ENCODE results near the gene LAMC1. TPM values are rescaled to one million over a fixed set of nuclear protein-coding genes. Genes with fewer than 3 reads are reported as not detected.

LAMC1 gene
- polyA plus RNA-seq, 3 donors: 286 to 314 (median 310) TPM

DNA sequence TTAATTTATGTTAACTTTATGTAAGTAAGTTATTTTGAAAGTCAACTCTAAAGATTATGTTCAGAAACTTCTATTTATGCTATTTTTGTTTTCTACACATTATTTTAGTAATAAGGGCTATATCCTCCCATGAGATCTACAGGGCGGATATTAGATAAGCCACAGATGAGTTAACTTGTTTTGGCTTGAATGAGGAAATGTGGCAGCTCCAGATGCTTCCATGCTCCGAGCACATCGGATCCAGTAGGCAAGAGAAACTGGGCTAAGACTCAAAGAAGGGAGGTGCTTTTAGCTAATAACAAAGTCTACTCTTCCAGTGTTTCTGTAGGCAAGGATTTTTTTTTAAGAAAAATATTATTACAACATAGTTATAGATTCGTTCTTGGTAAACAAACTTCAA, 20.0 kb upstream of the LAMC1 start:
- DNase-seq (ENCODE audit: extremely low read depth in 1 of 11, low read depth in 9 of 11, low spot score in 4 of 11): no peak

DNA sequence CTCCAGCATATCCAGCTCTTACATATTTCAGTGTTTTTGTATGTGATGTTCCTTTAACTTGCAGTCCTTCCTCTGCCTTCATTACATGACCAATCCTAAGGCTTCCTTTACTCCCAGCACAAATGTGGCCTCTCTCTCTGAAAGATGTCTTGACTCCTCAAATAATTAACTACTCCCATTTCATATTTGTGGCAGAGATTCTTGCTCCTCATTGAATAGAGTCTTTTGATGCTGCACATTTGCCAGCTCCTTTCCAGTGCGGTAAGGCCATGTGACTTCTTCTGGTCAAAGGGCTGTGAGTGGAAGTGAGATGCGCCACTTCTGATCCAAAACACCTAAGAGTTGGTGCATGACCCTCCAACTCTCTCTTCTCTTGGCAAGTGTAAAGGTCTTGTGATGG, 19.1 kb upstream of the LAMC1 start:
- DNase-seq (ENCODE audit: extremely low read depth in 1 of 11, low read depth in 9 of 11, low spot score in 4 of 11): no peak

DNA sequence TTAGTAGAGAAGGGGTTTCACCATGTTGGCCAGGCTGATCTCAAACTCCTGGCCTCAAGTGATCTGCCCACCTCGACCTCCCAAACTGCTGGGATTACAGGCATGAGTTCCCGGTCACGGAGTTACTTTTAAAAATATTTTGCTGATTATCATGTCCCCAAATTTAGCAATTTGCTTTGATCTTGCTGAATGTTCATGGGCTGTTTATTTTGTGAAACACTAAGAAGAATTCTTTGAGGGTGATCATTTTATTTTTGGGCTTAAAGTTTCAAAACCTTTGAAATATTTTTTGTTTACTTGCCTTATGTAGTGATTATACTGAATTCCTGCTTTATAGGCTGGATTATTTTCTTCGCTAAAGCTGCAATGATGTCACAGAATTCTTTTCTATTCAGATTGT, 11.4 kb upstream of the LAMC1 start:
- no peak for DNase-seq (ENCODE audit: extremely low read depth in 1 of 11, low read depth in 9 of 11, low spot score in 4 of 11)

DNA sequence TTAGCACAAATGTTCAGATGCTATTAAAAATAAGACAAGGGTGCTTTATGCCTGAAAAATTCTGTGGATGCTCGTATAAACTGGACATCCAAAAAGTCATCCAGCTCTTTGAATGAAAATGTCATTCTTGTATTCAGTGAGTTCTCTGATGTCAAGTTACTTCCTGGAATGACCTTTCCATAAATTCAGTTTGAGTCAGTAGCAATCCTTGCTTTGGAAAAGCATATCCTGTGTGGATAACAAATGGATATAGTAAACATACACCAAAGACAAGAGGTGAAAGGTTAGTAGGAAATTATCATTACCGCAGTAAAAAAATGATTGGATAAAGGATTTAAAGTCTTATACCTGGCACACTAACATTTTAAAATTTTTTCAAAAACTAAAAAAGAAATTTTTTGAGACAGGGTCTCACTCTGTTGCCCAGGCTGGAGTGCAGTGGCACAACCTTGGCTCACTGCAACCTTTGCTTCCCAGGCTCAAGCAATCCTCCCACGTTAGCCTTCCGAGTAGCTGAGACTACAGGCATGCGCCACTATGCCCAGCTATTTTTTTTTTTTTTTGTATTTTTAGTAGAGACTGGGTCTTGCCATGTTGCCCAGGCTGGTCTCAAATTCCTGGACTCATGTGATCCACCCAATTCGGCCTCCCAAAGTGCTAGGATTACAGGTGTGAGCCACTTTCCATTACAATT, 10.8 kb upstream of the LAMC1 start:
- no peak for DNase-seq (ENCODE audit: extremely low read depth in 1 of 11, low read depth in 9 of 11, low spot score in 4 of 11)

DNA sequence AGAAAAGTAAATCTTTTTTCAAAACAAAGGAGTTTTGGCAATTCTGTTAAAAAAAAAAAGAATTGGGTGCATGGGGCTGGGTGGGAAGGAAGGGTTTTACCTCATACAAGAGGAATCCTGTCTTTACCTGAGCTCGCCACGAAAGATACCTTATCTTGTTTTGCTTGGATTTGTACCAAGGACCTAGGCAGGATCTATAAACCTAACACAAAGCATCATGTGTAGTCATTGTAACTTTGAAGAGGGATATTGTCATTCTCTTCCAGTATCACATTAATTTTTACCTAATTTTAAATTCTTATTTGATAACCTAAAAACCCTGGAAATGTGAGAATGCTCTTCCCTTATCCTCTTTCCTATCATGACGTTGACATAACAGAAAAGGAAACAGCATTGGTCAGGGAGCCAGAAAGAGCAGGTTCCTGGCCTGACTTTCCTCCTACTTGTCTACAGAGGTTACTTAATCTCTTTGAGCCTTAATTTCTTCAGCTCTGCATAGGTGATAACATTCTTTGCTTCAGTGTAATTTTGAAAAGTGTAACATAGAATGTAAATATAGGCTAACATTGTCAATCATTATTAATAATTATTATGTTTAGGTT, 4.0 kb upstream of the LAMC1 start:
- no peak for DNase-seq (ENCODE audit: extremely low read depth in 1 of 11, low read depth in 9 of 11, low spot score in 4 of 11)

DNA sequence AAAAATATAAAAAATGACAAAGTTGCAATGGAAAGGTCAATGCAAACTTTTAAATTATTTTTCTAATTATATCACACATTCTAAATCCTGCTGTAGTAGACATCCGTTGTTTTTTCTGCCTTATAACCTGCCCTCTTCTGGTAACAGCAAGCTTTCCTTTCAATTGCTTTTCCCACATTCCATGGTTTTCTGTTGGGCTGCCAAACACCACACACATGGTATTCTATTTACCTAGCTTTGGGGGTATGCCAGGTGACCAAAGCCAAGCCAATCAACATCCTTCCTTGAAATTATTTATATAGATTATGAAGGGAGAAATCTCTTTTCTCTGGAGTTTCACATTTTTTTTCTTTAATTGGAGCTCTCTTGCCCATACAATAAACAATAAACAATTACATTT, 3.4 kb upstream of the LAMC1 start:
- DNase-seq (ENCODE audit: extremely low read depth in 1 of 11, low read depth in 9 of 11, low spot score in 4 of 11): no peak

DNA sequence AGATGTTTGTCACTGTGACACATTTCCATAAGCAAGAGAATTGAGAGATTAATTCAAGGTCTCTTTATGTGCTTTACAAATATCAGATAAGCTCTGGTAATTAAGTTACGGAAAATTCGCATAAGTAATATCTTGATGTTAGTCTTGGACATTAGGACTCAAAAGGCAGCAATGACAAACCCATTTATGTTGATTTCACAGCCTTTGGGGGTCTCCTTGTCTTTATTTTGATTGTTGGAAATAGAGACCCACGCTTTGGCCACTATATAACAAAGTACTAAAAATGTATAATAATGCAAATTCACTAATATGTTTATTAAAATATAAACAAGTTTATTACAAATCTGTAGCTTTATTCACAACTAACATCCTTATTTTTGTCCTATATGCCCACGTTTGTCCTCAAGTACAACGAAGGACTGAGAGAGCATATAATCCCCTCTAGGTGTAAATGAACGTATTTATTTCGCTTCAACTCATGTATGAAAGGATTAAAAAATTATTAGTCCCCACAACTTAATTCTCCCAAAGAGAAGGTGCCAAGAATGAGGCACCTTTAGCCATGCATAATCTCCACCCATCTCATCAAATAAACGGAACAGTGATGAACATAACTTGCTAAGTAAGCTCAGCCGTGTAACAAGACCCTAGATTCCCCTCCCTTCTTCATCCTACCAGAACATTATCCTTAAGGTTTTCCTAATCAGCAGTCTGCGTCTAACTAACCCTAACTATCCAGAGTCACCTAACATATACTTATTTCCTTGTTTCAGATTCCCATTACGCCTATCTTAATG, 1.6 kb upstream of the LAMC1 start:
- DNase-seq (ENCODE audit: extremely low read depth in 1 of 11, low read depth in 9 of 11, low spot score in 4 of 11): no peak

DNA sequence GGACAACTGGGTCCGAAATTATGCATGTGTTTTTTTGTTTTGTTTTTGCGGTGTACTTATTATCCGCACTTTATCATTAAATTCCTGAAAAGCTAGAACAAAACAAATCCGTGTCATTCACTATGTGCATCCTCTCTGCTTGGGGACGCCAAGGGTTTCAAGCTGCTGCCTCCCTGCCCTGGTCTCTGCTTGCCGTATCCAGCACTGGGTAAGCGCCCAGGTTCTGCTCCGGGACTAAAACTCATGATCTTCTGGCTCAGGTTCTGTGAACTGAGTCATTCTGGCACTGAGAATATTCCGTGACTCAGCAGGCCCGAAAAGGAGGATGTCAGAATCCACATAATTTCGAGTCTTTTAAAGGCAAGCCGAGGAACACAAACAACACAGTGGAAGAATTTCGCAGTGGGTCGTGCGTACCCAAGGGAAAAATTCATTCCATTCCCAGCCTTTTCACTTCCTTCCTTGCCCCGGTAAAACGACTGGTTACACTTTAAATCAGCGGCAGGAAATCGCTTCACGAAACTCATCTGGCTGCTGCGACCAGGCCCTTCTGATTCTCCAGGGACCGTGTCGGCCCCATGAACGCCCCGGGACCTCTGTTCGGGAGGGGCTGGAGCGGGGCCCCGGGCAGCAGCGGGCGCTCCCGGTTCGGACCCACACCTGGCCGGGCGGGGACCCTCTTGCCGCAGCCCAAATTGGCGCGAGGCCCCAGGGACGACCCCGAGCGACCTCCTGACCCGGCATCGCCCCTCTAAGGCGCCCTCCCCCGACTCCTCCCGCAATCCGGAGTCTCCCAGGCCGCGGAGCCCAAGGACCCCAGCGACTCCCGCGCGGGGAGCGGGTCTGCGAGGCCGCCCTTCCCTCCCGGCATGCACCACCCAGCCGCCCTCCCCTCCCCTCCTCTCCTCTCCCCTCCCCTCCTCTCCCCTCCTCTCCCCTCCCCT, 746 bp upstream of the LAMC1 start:
- peak; percentile 44 to 77 (median 60) for DNase-seq (ENCODE audit: extremely low read depth in 1 of 11, low read depth in 9 of 11, low spot score in 4 of 11)

DNA sequence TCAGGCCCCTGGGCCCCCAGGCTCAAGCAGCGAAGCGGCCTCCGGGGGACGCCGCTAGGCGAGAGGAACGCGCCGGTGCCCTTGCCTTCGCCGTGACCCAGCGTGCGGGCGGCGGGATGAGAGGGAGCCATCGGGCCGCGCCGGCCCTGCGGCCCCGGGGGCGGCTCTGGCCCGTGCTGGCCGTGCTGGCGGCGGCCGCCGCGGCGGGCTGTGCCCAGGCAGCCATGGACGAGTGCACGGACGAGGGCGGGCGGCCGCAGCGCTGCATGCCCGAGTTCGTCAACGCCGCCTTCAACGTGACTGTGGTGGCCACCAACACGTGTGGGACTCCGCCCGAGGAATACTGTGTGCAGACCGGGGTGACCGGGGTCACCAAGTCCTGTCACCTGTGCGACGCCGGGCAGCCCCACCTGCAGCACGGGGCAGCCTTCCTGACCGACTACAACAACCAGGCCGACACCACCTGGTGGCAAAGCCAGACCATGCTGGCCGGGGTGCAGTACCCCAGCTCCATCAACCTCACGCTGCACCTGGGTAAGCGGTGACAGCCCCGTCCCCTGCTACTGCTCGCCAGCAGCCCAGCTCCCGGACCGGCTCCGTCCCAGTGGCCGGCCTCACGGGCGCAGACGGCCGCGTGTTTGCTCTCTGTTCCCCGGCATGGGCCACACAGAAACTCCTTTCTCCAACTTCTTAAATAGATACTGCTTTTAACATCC, 539 bp downstream of the LAMC1 start:
- DNase-seq (ENCODE audit: extremely low read depth in 1 of 11, low read depth in 9 of 11, low spot score in 4 of 11): peak in 8 of 11 donors; percentile 33 to 61 (median 52)

DNA sequence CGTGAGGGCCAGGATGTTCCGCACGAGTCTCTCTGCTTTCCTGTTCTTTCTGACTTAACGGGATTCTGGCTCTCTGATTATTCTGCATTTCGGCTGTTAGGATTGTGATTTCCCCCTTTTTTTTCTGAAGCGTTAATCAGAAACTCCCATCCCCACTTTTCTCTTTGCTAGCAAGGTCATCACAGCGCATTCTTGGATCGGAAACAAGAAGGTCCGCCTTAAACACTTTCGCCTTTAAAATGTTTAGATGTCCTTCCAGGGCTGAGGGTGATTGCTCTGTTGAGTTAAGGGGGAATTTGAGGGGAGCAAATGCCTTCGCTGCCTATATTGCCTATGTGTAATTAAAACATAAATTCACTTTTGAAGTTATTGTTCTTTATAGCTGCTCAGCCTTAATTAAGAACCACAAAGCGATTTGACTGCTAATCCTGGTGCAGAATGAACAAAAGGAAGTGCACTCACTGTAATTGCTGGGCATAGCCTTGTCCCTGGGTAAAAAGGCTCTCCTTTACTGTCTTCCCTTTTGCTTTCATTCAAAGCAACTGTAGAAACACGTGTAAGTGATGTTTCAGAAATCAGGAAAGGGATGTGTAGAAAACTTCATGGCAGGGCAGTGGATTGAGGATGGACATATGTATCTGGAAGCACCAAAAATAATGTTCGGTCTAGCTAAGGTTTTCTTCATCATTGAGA, 1.2 kb downstream of the LAMC1 start:
- no peak for DNase-seq (ENCODE audit: extremely low read depth in 1 of 11, low read depth in 9 of 11, low spot score in 4 of 11)

DNA sequence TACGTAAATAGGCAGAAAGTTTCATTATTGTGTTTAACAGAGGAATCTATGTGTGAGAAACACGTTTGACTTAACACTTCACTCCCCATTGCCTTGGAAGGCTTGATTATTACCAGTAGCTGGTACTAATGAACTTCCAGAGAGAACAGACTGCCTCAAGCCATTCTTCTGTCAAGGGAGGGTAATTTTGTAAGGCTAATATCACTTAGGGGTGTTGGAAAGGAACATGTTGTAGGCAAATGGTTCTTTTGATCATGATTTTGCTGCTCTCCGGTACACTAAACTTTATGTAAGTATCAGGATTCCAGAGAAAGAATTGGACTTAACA, 1.8 kb downstream of the LAMC1 start:
- no peak for DNase-seq (ENCODE audit: extremely low read depth in 1 of 11, low read depth in 9 of 11, low spot score in 4 of 11)

DNA sequence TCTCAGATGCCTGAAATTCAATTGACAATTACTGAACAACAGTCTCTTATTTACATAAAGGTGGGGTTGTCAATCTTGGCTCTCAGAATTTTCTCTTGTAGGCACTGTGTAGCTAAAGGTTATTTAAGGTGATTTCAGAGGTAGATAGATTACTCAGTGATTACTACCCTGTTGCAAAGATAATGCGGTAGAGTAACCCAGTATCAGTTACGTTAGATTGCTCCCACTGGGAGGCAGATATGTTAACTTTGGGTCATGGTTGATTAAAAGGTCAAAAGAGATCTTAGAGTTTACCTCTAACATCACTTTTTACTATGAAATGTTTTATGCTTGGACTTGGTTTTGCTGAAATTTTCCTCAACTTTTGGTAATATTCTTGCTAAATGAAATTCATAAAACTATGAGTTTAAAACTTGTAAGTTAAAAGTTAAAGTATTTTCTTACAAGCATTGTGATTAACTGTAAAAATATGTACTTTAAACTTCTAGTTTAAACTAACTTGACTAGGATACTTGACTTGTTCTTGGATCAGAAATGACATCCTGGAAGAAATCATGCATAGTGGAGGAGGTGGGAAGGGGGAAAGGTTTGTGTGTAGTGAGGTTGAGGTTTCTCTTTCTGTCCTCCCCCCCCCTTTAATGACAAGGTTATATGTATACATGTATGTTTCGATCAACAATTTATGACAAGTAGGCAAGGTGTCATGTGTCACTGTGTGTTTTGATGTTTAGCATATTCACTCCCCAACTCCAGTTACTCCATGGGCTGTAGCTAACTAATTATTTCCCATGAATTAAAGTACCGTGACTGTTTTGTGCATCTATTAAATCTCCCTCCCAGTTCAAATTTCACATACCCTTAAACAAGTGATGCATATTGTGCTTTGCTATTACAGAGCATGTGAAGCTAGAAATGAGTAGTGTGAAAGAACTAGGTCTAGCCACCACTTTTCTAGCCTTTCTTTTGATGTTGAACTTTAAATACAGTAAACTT, 2.9 kb downstream of the LAMC1 start:
- peak in 9 of 11 donors; percentile 40 to 80 (median 57) for DNase-seq (ENCODE audit: extremely low read depth in 1 of 11, low read depth in 9 of 11, low spot score in 4 of 11)

DNA sequence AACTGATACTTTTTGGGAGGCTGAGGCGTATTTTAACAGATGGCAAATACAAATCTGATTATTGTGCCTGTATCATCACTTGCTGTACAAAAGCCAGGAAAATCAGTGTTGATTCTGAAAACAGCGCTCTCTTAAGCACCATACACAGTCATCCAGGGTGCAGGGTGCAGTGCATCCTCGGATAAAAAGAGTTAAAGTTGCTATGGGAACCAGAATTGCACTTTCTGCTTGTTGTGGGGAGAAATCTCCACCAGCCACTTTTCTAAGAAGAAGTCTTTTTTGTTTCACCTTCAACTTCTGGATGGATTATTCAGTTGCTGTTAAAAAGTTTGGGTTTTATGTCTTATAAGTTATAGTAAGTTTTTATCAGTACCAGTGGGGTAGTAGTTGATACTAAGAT, 3.8 kb downstream of the LAMC1 start:
- no peak for DNase-seq (ENCODE audit: extremely low read depth in 1 of 11, low read depth in 9 of 11, low spot score in 4 of 11)

DNA sequence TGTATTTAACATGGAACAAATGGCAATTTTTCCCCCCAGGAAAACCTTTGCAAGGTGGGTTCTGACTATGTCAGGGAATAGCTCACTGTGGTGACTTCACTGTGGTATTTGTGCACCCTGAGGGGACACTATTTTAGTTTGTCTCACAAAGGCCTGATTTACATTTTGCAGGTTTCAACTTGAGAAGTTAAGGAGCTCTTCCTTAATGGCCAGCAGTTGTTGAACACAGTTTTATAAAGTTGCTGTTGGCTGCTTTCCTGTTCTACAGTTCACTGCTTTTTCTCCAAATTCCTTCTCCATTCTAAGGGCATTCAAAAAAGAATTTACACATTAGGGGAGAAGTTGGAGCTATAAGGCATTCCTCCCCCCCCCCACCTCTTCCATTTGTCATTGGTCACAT, 4.6 kb downstream of the LAMC1 start:
- no peak for DNase-seq (ENCODE audit: extremely low read depth in 1 of 11, low read depth in 9 of 11, low spot score in 4 of 11)

DNA sequence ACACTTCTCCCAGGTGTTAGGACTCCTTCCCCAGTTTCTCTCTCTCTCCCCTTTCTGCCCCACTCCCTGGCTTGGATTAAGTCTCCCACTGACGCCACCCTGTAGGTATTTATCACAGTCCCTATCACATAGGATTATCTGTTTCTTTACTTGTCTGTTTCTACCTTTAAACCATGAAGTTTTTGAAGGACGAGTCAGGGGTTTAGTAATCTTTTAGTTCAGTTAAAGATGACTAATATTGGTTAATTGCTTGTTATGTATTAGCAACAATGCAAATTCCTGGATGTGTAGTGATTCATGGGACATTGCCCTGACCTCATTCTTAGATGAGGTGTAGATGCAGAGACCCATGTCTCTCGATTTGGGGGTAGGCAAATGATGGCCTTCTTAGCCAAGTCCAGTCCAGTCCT, 6.4 kb downstream of the LAMC1 start:
- DNase-seq (ENCODE audit: extremely low read depth in 1 of 11, low read depth in 9 of 11, low spot score in 4 of 11): no peak

DNA sequence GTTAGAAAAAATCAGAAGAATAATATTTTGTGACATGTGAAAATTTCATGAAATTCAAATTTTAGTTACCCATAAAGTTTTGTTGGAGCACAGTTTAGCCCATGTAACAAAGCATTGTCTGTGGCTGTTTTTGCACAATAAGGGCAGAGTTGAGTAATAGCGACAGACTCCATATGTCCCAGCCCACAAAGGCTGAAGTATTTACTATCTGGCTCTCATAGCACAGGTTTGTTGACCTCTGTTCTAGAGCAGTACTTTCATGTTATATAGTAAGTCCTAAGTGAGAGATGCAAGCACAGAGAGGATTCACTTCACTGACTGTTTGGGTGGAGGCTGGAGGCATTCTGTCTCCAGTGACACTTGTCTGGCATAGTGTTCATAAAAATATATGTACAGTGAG, 6.8 kb downstream of the LAMC1 start:
- DNase-seq (ENCODE audit: extremely low read depth in 1 of 11, low read depth in 9 of 11, low spot score in 4 of 11): no peak
